HepG2 (cell line): Measurements from ENCODE around the gene IFT88. TPM values are rescaled to one million over a fixed set of nuclear protein-coding genes. Genes with fewer than 3 reads are reported as not detected.

ENCODE experiments used
- ATAC-seq: fragments of 200-7000 bp; cut with Tn5 transposase; 3 replicates; pipeline ENCODE4 v1.9.1; 2020; ENCODE audit warnings: mild to moderate bottlenecking, moderate library complexity
- BruUV-seq: library from RNA; stranded (reverse); fragments of 400-500 nt; replicated peaks from 2 replicates; lab custom pipeline; 2021; lab: Mats Ljungman, UMichigan
- CTCF ChIA-PET: fragments of 300-600 bp; formaldehyde crosslinking; extraction: SDS; loops from one replicate; lab custom pipeline; 2021; ENCODE audit warnings: low total read pairs, inconsistent platforms, low intra/inter-chr PET ratio; lab: Yijun Ruan, JAX
- POLR2A ChIA-PET: fragments of 350-600 bp; sonication (Branson Sonifier 250); formaldehyde crosslinking; loops from one replicate; lab custom pipeline; 2020; ENCODE audit warnings: antibody characterized with exemption, inconsistent platforms; lab: Yijun Ruan, JAX
- DNase-seq: peaks from one replicate; pipeline ENCODE4 v3.0.0-alpha.2; 2015; ENCODE audit warnings: low spot score
- FAIRE-seq: peaks from 3 replicates; lab custom pipeline; 2011; peaks lifted over from hg19 to GRCh38; lab: Jason Lieb, UNC
- H2AFZ ChIP-seq: one replicate; pipeline ENCODE4 v1.6.1; 2011; ENCODE audit warnings: low read length, inconsistent platforms
- H3K27ac ChIP-seq: fragments of 300-600 bp; 3 replicates; pipeline ENCODE4 v1.8.0; 2011; ENCODE audit warnings: mixed run types, mild to moderate bottlenecking, mixed read lengths, low read length, inconsistent platforms; ENCODE audit not compliant: insufficient read depth; ENCODE audit errors: extremely low read length
- H3K27me3 ChIP-seq, 2 experiments: fragments of 200-600 bp in 1 of 2; 2 replicates in 1 of 2; 3 replicates in 1 of 2; pipeline versions ENCODE4 v1.6.0 to v1.8.0; 2011; ENCODE audit warnings: low read length in 2 of 2, mild to moderate bottlenecking in 2 of 2, moderate library complexity in 2 of 2, inconsistent platforms in 1 of 2; ENCODE audit not compliant: insufficient read depth in 2 of 2, control insufficient read depth in 1 of 2
- H3K36me3 ChIP-seq, 2 experiments: fragments of 200-600 bp in 1 of 2; replicated peaks in 1 of 2; 2 replicates in 1 of 2; 3 replicates in 1 of 2; pipeline versions ENCODE4 v1.5.1 to v1.8.0; 2011; ENCODE audit warnings: low read length in 2 of 2, inconsistent platforms in 1 of 2; ENCODE audit not compliant: insufficient read depth in 2 of 2, control insufficient read depth in 1 of 2
- H3K4me1 ChIP-seq: 2 replicates; pipeline ENCODE4 v1.5.1; 2012; ENCODE audit warnings: low read length, inconsistent platforms; ENCODE audit not compliant: insufficient read depth
- H3K4me2 ChIP-seq: 2 replicates; pipeline ENCODE4 v1.6.0; 2011; ENCODE audit warnings: low read depth, low read length, inconsistent platforms
- H3K4me3 ChIP-seq, 3 experiments: fragments of 200-600 bp in 1 of 3; sonication (generic), shearing (Covaris generic) in 1 of 3; replicated peaks in 1 of 3; 2 replicates each; pipeline ENCODE4 v1.5.1; 2011 to 2016; ENCODE audit warnings: low read length in 3 of 3, inconsistent platforms in 2 of 3, low read depth in 2 of 3, mild to moderate bottlenecking in 2 of 3, control low read depth in 1 of 3, mixed read lengths in 1 of 3; ENCODE audit not compliant: insufficient read depth in 1 of 3
- H3K79me2 ChIP-seq: one replicate; pipeline ENCODE4 v1.6.1; 2011; ENCODE audit warnings: low read length, inconsistent platforms; ENCODE audit not compliant: insufficient read depth
- H3K9ac ChIP-seq: 2 replicates; pipeline ENCODE4 v1.6.0; 2011; ENCODE audit warnings: mild to moderate bottlenecking, low read depth, low read length, inconsistent platforms; ENCODE audit not compliant: insufficient read depth
- H3K9me3 ChIP-seq: 2 replicates; pipeline ENCODE4 v1.5.1; 2012; ENCODE audit warnings: mild to moderate bottlenecking, low read length
- H4K20me1 ChIP-seq: 2 replicates; pipeline ENCODE4 v1.6.0; 2011; ENCODE audit warnings: inconsistent platforms, mild to moderate bottlenecking, low read length, moderate library complexity; ENCODE audit not compliant: insufficient read depth
- CENPX ChIP-seq: sonication (generic); formaldehyde crosslinking; IDR thresholded peaks from 2 replicates; pipeline ENCODE4 v1.9.0; 2021; ENCODE audit warnings: mild to moderate bottlenecking, missing genetic modification reagents, moderate library complexity
- CHD4 ChIP-seq: fragments of 200-600 bp; sonication (generic); IDR thresholded peaks from 2 replicates; pipeline ENCODE4 v1.7.0; 2017; ENCODE audit warnings: mild to moderate bottlenecking, low read length, borderline replicate concordance
- HMG20B ChIP-seq: conservative IDR thresholded peaks from 2 replicates; pipeline ENCODE4 v1.6.1; 2016; ENCODE audit warnings: missing genetic modification reagents, missing compliant biosample characterization
- KLF13 ChIP-seq: sonication (generic); formaldehyde crosslinking; IDR thresholded peaks from 2 replicates; pipeline ENCODE4 v1.4.0; 2020; ENCODE audit warnings: mild to moderate bottlenecking, missing genetic modification reagents
- MTA3 ChIP-seq: sonication (generic); formaldehyde crosslinking; IDR thresholded peaks from 2 replicates; pipeline ENCODE4 v1.4.0; 2020; ENCODE audit warnings: missing genetic modification reagents
- NPAS2 ChIP-seq: sonication (generic); formaldehyde crosslinking; IDR thresholded peaks from 2 replicates; pipeline ENCODE4 v1.8.0; 2022; ENCODE audit warnings: mild to moderate bottlenecking, missing genetic modification reagents, borderline replicate concordance
- RARG ChIP-seq: sonication (generic); formaldehyde crosslinking; IDR thresholded peaks from 2 replicates; pipeline ENCODE4 v1.4.0; 2020; ENCODE audit warnings: low read depth, mild to moderate bottlenecking, missing genetic modification reagents
- REL ChIP-seq: sonication (generic); formaldehyde crosslinking; conservative IDR thresholded peaks from 2 replicates; pipeline ENCODE4 v1.8.0; 2022; ENCODE audit warnings: mild to moderate bottlenecking, missing genetic modification reagents, moderate library complexity
- TEAD2 ChIP-seq: sonication (generic); formaldehyde crosslinking; IDR thresholded peaks from 2 replicates; pipeline ENCODE4 v1.9.0; 2021; ENCODE audit warnings: missing genetic modification reagents
- ZMYM4 ChIP-seq: sonication (generic); formaldehyde crosslinking; IDR thresholded peaks from 2 replicates; pipeline ENCODE4 v1.8.1; 2023; ENCODE audit warnings: mild to moderate bottlenecking, missing genetic modification reagents
- ZNF484 ChIP-seq: sonication (generic); formaldehyde crosslinking; IDR thresholded peaks from 2 replicates; pipeline ENCODE4 v1.5.1; 2020; ENCODE audit warnings: mild to moderate bottlenecking, low read depth, missing genetic modification reagents, borderline replicate concordance
- ZNF496 ChIP-seq: sonication (generic); formaldehyde crosslinking; IDR thresholded peaks from 2 replicates; pipeline ENCODE4 v1.8.1; 2023; ENCODE audit warnings: mild to moderate bottlenecking, moderate library complexity, missing genetic modification reagents; ENCODE audit not compliant: insufficient replicate concordance
- ZSCAN12 ChIP-seq: sonication (generic); formaldehyde crosslinking; IDR thresholded peaks from 2 replicates; pipeline ENCODE4 v1.9.0; 2021; ENCODE audit warnings: mild to moderate bottlenecking, missing genetic modification reagents
- WGBS: methylation state at CpG from one replicate; pipeline ENCODE4 v1.1.6; 2017; ENCODE audit warnings: low lambda C conversion rate; 5-methylcytosine and 5-hydroxymethylcytosine counted together
- in situ Hi-C: cut with HindIII; loops from 2 replicates; pipeline ENCODE4 v1.10.0; 2017; ENCODE audit warnings: low pct_unique_long_range_greater_than_20kb; ENCODE audit not compliant: extremely low pct_ligation_motif_present
- intact Hi-C: fragments of 100-400 bp; cut with micrococcal nuclease; formaldehyde crosslinking; loops from one replicate; pipeline ENCODE4 v1.10.0; 2022; ENCODE audit not compliant: unreplicated experiment
- polyA plus RNA-seq, 8 experiments: library from polyadenylated mRNA; depleted of rRNA in 3 of 8; stranded (reverse) in 7 of 8; unstranded in 1 of 8; fragments of >200 nt; fragmentation: Illumina TruSeq in 4 of 8; extraction: Trizol in 4 of 8; gene quantifications; 2 replicates each; pipeline versions ENCODE4 v1.2.1 to v1.2.3, GENCODE V29; 2011 to 2016; ENCODE audit warnings: low read depth in 4 of 8, missing spikeins in 1 of 8, mixed read lengths in 1 of 8; ENCODE audit not compliant: insufficient read depth in 1 of 8
- total RNA-seq, 5 experiments: library from RNA; depleted of rRNA; stranded (reverse); fragments of >200 nt; fragmentation: Illumina TruSeq; extraction: Trizol; gene quantifications; 2 replicates each; pipeline ENCODE4 v1.2.3, GENCODE V29; 2016; ENCODE audit warnings: low read depth in 1 of 5
- TF ChIP-seq, protein P1 (sequence below): sonication (generic); formaldehyde crosslinking; IDR thresholded peaks from 2 replicates; pipeline ENCODE4 v1.5.0; 2020; ENCODE audit warnings: missing genetic modification reagents, mild to moderate bottlenecking, borderline replicate concordance
- TF ChIP-seq, protein P2 (sequence below): sonication (generic); formaldehyde crosslinking; IDR thresholded peaks from 2 replicates; pipeline ENCODE4 v1.5.1; 2020; ENCODE audit warnings: missing genetic modification reagents, mild to moderate bottlenecking, borderline replicate concordance
- TF ChIP-seq, protein P3 (sequence below): IDR thresholded peaks from 2 replicates; pipeline ENCODE4 v1.6.1; 2016; ENCODE audit warnings: missing biosample characterization, missing genetic modification reagents, low read depth
- TF ChIP-seq, protein P4 (sequence below): sonication (generic); formaldehyde crosslinking; IDR thresholded peaks from 2 replicates; pipeline ENCODE4 v1.8.0; 2022; ENCODE audit warnings: mild to moderate bottlenecking, missing genetic modification reagents

Gene IFT88
- total and polyA plus RNA-seq, 2 of the 13 experiments (the other 11 are each of a cell fraction or from before 2014, with no cell fraction given), result 8.4 to 19.9 TPM

DNA sequence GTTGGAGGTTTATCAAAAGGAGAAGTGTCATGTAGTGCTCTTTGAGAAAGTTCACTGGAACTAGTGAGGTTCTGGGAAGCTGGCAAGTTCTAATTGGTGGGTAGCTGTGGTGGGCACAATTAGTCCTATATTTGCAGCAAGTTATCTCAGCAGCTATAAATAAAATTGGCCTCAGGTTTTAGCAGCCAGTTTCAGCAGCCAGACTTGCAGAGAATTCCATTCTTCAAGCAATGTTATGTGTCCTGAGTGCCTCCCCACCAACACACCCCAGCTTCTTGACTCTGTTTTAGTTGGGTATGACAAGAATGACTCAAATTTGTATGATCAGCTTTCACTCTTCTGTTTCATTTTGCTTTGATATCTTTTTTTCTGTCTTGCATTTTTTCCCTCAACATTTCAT, 4.7 kb downstream of the IFT88 start (continued):
- TF ChIP-seq ZNF484 (CRISPR knock-in tag), result no peak
- TF ChIP-seq CENPX (CRISPR knock-in tag), result no peak

DNA sequence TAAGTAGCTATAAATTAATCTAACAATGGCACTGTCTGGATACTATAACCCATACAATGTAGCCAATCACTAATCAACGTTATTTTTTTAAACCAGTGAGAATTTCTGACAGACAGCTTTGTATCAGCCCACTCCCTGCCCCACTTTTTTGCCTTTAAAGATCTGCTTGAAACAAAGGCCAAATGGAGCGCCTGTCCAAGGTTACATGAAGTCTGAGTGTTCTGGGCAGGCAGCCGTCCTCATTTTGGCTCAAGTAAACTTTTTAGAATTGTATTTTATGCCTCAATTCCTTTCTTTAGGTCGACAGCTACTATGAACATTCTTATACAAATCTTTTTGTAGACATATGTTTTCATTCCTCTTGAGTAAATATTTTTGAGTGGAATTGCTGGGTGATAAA, 6.2 kb downstream of the IFT88 start:
- no peaks in the 10 kb centered on the region for H3K9me3 ChIP-seq
- no peaks in the 10 kb centered on the region for H3K27me3 ChIP-seq
- H3K4me2 ChIP-seq, result no peak overlapping the region
- BruUV-seq, result no TSS peak
- H2AFZ ChIP-seq, result no peak overlapping the region
- WGBS, result 95% methylated on average over 4 of the region's 4 CpGs
- in situ Hi-C loops, result no loop called here
- peaks cover 7% of the 10 kb centered on the region for H3K79me2 ChIP-seq
- H4K20me1 ChIP-seq, result no peaks in the 10 kb centered on the region
- H3K4me3 ChIP-seq, result no peak overlapping the region
- peaks cover 8% of the 10 kb centered on the region for H3K4me1 ChIP-seq
- 0 out of 5 replicates have a peak, but pooled peaks cover 0 to 3% of the 10 kb centered on the region in 2 experiments for H3K36me3 ChIP-seq
- DNase-seq (no peak), ATAC-seq (no peak), FAIRE-seq (no peak)
- intact Hi-C loops, result no loop called here
- CTCF ChIA-PET, result no interaction called here
- POLR2A ChIA-PET, result no interaction called here
- no peak overlapping the region for H3K27ac ChIP-seq
- H3K9ac ChIP-seq, result no peak overlapping the region
- TF ChIP-seq ZNF496 (CRISPR knock-in tag) (no peak), CHD4 (no peak), MTA3 (CRISPR knock-in tag) (no peak), RARG (CRISPR knock-in tag) (no peak), ZMYM4 (CRISPR knock-in tag) (no peak), KLF13 (CRISPR knock-in tag) (no peak), ZSCAN12 (no peak), NPAS2 (CRISPR knock-in tag) (no peak), TEAD2 (CRISPR knock-in tag) (no peak), REL (CRISPR knock-in tag) (no peak), HMG20B (CRISPR knock-in tag) (no peak)
- TF ChIP-seq, protein P1, sequence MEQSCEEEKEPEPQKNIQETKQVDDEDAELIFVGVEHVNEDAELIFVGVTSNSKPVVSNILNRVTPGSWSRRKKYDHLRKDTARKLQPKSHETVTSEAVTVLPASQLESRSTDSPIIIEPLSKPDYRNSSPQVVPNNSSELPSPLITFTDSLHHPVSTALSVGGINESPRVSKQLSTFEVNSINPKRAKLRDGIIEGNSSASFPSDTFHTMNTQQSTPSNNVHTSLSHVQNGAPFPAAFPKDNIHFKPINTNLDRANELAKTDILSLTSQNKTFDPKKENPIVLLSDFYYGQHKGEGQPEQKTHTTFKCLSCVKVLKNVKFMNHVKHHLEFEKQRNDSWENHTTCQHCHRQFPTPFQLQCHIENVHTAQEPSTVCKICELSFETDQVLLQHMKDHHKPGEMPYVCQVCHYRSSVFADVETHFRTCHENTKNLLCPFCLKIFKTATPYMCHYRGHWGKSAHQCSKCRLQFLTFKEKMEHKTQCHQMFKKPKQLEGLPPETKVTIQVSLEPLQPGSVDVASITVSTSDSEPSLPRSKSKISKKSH (CRISPR knock-in tag), result no peak
- TF ChIP-seq, protein P2, sequence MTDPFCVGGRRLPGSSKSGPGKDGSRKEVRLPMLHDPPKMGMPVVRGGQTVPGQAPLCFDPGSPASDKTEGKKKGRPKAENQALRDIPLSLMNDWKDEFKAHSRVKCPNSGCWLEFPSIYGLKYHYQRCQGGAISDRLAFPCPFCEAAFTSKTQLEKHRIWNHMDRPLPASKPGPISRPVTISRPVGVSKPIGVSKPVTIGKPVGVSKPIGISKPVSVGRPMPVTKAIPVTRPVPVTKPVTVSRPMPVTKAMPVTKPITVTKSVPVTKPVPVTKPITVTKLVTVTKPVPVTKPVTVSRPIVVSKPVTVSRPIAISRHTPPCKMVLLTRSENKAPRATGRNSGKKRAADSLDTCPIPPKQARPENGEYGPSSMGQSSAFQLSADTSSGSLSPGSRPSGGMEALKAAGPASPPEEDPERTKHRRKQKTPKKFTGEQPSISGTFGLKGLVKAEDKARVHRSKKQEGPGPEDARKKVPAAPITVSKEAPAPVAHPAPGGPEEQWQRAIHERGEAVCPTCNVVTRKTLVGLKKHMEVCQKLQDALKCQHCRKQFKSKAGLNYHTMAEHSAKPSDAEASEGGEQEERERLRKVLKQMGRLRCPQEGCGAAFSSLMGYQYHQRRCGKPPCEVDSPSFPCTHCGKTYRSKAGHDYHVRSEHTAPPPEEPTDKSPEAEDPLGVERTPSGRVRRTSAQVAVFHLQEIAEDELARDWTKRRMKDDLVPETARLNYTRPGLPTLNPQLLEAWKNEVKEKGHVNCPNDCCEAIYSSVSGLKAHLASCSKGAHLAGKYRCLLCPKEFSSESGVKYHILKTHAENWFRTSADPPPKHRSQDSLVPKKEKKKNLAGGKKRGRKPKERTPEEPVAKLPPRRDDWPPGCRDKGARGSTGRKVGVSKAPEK (CRISPR knock-in tag), result no peak
- TF ChIP-seq, protein P3, sequence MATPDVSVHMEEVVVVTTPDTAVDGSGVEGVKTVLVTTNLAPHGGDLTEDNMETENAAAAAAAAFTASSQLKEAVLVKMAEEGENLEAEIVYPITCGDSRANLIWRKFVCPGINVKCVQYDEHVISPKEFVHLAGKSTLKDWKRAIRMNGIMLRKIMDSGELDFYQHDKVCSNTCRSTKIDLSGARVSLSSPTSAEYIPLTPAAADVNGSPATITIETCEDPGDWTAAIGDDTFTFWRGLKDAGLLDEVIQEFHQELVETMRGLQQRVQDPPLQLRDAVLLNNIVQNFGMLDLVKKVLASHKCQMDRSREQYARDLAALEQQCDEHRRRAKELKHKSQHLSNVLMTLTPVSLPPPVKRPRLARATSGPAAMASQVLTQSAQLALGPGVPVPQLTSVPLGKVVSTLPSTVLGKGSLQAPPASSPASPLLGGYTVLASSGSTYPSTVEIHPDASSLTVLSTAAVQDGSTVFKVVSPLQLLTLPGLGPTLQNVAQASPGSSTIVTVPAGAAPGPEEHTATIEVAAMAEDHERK (CRISPR knock-in tag), result no peak
- TF ChIP-seq, protein P4, sequence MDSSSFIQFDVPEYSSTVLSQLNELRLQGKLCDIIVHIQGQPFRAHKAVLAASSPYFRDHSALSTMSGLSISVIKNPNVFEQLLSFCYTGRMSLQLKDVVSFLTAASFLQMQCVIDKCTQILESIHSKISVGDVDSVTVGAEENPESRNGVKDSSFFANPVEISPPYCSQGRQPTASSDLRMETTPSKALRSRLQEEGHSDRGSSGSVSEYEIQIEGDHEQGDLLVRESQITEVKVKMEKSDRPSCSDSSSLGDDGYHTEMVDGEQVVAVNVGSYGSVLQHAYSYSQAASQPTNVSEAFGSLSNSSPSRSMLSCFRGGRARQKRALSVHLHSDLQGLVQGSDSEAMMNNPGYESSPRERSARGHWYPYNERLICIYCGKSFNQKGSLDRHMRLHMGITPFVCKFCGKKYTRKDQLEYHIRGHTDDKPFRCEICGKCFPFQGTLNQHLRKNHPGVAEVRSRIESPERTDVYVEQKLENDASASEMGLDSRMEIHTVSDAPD (CRISPR knock-in tag), result no peak
